Prostate gland (tissue), 2 donors: Measurements from ENCODE around the gene PMFBP1. TPM values are rescaled to one million over a fixed set of nuclear protein-coding genes. Genes with fewer than 3 reads are reported as not detected.

Experiments
- DNase-seq: peaks from one replicate; pipeline ENCODE4 v3.0.0-alpha.2; 2019; ENCODE audit warnings: low spot score
- H3K27ac ChIP-seq, 2 donors: fragments of 200-600 bp; sonication (generic); 2 replicates each; pipeline ENCODE4 v1.5.1; 2017 to 2019
- H3K27me3 ChIP-seq: fragments of 200-600 bp; sonication (generic); replicated peaks from 2 replicates; pipeline ENCODE4 v1.5.1; 2019; ENCODE audit not compliant: insufficient read depth
- H3K36me3 ChIP-seq, 2 donors: fragments of 200-600 bp; sonication (generic); 1 replicate in 1 of 2; 2 replicates in 1 of 2; pipeline versions ENCODE4 v1.5.1 to v1.8.1; 2017 to 2019
- H3K4me1 ChIP-seq: fragments of 200-600 bp; sonication (generic); replicated peaks from 2 replicates; pipeline ENCODE4 v1.5.1; 2019
- H3K4me3 ChIP-seq, 2 donors: fragments of 200-600 bp; sonication (generic); 2 replicates each; pipeline ENCODE4 v1.5.1; 2017 to 2019
- H3K9me3 ChIP-seq: fragments of 200-600 bp; sonication (generic); 2 replicates; pipeline ENCODE4 v1.5.1; 2017
- CTCF ChIP-seq, 4 experiments: fragments of 200-600 bp in 2 of 4; fragments of 450-650 bp in 2 of 4; sonication (generic) in 2 of 4; IDR thresholded peaks; 1 replicate in 3 of 4; 2 replicates in 1 of 4; pipeline ENCODE4 v1.5.1; 2016 to 2019; ENCODE audit warnings: antibody characterized with exemption in 4 of 4, mild to moderate bottlenecking in 2 of 4, moderate library complexity in 2 of 4
- POLR2A ChIP-seq: fragments of 450-650 bp; IDR thresholded peaks from one replicate; pipeline ENCODE4 v1.6.1; 2016; ENCODE audit warnings: antibody characterized with exemption, mild to moderate bottlenecking
- POLR2AphosphoS5 ChIP-seq: sonication (generic); formaldehyde crosslinking; IDR thresholded peaks from one replicate; pipeline ENCODE4 v1.6.1; 2017; ENCODE audit warnings: antibody characterized with exemption
- WGBS: methylation state at CpG from one replicate; pipeline ENCODE4 v1.1.5; 2018; 5-methylcytosine and 5-hydroxymethylcytosine counted together
- intact Hi-C: fragments of 100-400 bp; cut with DNase I; formaldehyde crosslinking; loops from one replicate; pipeline ENCODE4 v1.14.2; 2022
- total RNA-seq, 2 donors: library from RNA; depleted of rRNA; stranded (reverse); fragments of >200 nt; gene quantifications; one replicate each; pipeline ENCODE4 v1.1.0, GENCODE V29; 2016

The PMFBP1 gene
- total RNA-seq, 2 donors from 2014 or later, result 1.7 to 5.2 TPM

- no peak overlapping the region for H3K27ac ChIP-seq
- intact Hi-C loops, result no loop called here
- 72% methylated on average over 6 of the region's 6 CpGs for WGBS
- H3K9me3 ChIP-seq, result no peaks in the 10 kb centered on the region
- H3K36me3 ChIP-seq, result no peaks in the 10 kb centered on the region
- no peaks in the 10 kb centered on the region for H3K4me1 ChIP-seq
- H3K27me3 ChIP-seq, result no peaks in the 10 kb centered on the region
- DNase-seq, result no peak
- H3K4me3 ChIP-seq, result no peak overlapping the region
- TF ChIP-seq POLR2A (no peak), POLR2AphosphoS5 (no peak)
Measured at GRCh38 chr16:72189865-72190371, 18.0 kb upstream of the PMFBP1 start.

GRCh38 chr16:72188541-72188940 lies 16.6 kb upstream of the PMFBP1 start:
- H3K4me1 ChIP-seq, result no peaks in the 10 kb centered on the region
- TF ChIP-seq POLR2AphosphoS5, result peak; percentile 90
- TF ChIP-seq POLR2A, result no peak
- no peak for TF ChIP-seq CTCF (IDR thresholded peaks at IDR 0.05)
- WGBS, result 70% methylated on average over 4 of the region's 4 CpGs
- peak overlapping the region; percentile 25 to 77 for H3K27ac ChIP-seq
- H3K4me3 ChIP-seq, result no peak overlapping the region
- intact Hi-C loops, result no loop called here
- H3K27me3 ChIP-seq, result no peaks in the 10 kb centered on the region
- peak; percentile 69 for DNase-seq
- no peaks in the 10 kb centered on the region for H3K9me3 ChIP-seq
- H3K36me3 ChIP-seq, result no peaks in the 10 kb centered on the region

- WGBS, result 62% methylated on average over 6 of the region's 6 CpGs
- Histone ChIP-seq H3K27ac (peak overlapping the region in 1 of 2 donors; percentile 77), H3K27me3 (no peaks in the 10 kb centered on the region), H3K4me3 (no peak overlapping the region), H3K9me3 (no peaks in the 10 kb centered on the region), H3K36me3 (no peaks in the 10 kb centered on the region), H3K4me1 (no peaks in the 10 kb centered on the region)
- intact Hi-C loops, result no loop called here
- DNase-seq, result no peak
- no peak for TF ChIP-seq POLR2AphosphoS5
- TF ChIP-seq POLR2A, result no peak
- TF ChIP-seq CTCF (IDR thresholded peaks at IDR 0.05), result no peak
Measured at GRCh38 chr16:72187551-72187950, 15.6 kb upstream of the PMFBP1 start.

- intact Hi-C loops, result no loop called here
- Histone ChIP-seq H3K27me3 (no peaks in the 10 kb centered on the region), H3K27ac (no peak overlapping the region), H3K4me3 (no peak overlapping the region), H3K36me3 (no peaks in the 10 kb centered on the region), H3K9me3 (no peaks in the 10 kb centered on the region), H3K4me1 (no peaks in the 10 kb centered on the region)
- no peak for DNase-seq
- no peak for TF ChIP-seq POLR2A
Measured at GRCh38 chr16:72182976-72183375, 11.0 kb upstream of the PMFBP1 start.

- Histone ChIP-seq H3K27ac (no peak overlapping the region), H3K4me1 (no peaks in the 10 kb centered on the region), H3K4me3 (no peak overlapping the region), H3K36me3 (no peaks in the 10 kb centered on the region), H3K9me3 (no peaks in the 10 kb centered on the region), H3K27me3 (no peaks in the 10 kb centered on the region)
- WGBS, result 28% methylated on average over 5 of the region's 5 CpGs
- TF ChIP-seq POLR2A (no peak), CTCF (IDR thresholded peaks at IDR 0.05) (no peak), POLR2AphosphoS5 (no peak)
- intact Hi-C loops, result no loop called here
- DNase-seq, result no peak
Measured at GRCh38 chr16:72179204-72179970, 7.4 kb upstream of the PMFBP1 start.

GRCh38 chr16:72174726-72175125 lies 2.8 kb upstream of the PMFBP1 start:
- Histone ChIP-seq H3K36me3 (no peaks in the 10 kb centered on the region), H3K27ac (no peak overlapping the region), H3K27me3 (no peaks in the 10 kb centered on the region), H3K4me1 (no peaks in the 10 kb centered on the region), H3K4me3 (no peak overlapping the region), H3K9me3 (no peaks in the 10 kb centered on the region)
- DNase-seq, result no peak
- 72% methylated on average over 2 of the region's 2 CpGs for WGBS
- intact Hi-C loops, result no loop called here
- TF ChIP-seq CTCF (IDR thresholded peaks at IDR 0.05) (no peak), POLR2AphosphoS5 (no peak), POLR2A (no peak)
